CD4-positive, alpha-beta T cell (primary cell): Measurements from ENCODE around the gene CACNB2. TPM values are rescaled to one million over a fixed set of nuclear protein-coding genes. Genes with fewer than 3 reads are reported as not detected.

Experiments
- ATAC-seq: fragments of 200-7000 bp; cut with Tn5 transposase; one replicate; pipeline ENCODE4 v1.10.0; 2022; ENCODE audit warnings: mild to moderate bottlenecking; ENCODE audit not compliant: poor library complexity
- CTCF ChIA-PET: fragments of 350-600 bp; sonication (Branson Sonifier 250); formaldehyde crosslinking; loops from one replicate; lab custom pipeline; 2021; ENCODE audit warnings: antibody characterized with exemption, inconsistent platforms; lab: Charles Lee
- POLR2A ChIA-PET: fragments of 350-600 bp; sonication (Branson Sonifier 250); formaldehyde crosslinking; loops from one replicate; lab custom pipeline; 2021; ENCODE audit warnings: antibody characterized with exemption, inconsistent platforms; lab: Charles Lee
- DNase-seq, 14 experiments: peaks; one replicate each; pipeline ENCODE4 v3.0.0-alpha.2; 2013 to 2020; ENCODE audit warnings: mixed read lengths in 2 of 14
- H3K27ac ChIP-seq, 2 donors: one replicate each; pipeline versions ENCODE4 v1.5.1 to v1.7.0; 2013; ENCODE audit warnings: low read length in 2 of 2, low read depth in 1 of 2, mild to moderate bottlenecking in 1 of 2
- H3K27me3 ChIP-seq, 2 experiments: 1 replicate in 1 of 2; 2 replicates in 1 of 2; pipeline versions ENCODE4 v1.6.1 to v1.7.0; 2013; ENCODE audit warnings: low read length in 2 of 2, control low read depth in 1 of 2, mild to moderate bottlenecking in 1 of 2, moderate library complexity in 1 of 2; ENCODE audit not compliant: insufficient read depth in 2 of 2, control insufficient read depth in 1 of 2
- H3K36me3 ChIP-seq: one replicate; pipeline ENCODE4 v1.6.1; 2013; ENCODE audit warnings: low read length, control low read depth; ENCODE audit not compliant: insufficient read depth
- H3K4me1 ChIP-seq: one replicate; pipeline ENCODE4 v1.6.1; 2013; ENCODE audit warnings: low read length, control low read depth; ENCODE audit not compliant: insufficient read depth
- H3K4me3 ChIP-seq: one replicate; pipeline ENCODE4 v1.5.1; 2013; ENCODE audit warnings: mild to moderate bottlenecking, low read length, moderate library complexity
- H3K9me3 ChIP-seq, 2 experiments: 1 replicate in 1 of 2; 2 replicates in 1 of 2; pipeline versions ENCODE4 v1.6.1 to v1.7.0; 2013; ENCODE audit warnings: low read length in 2 of 2, mild to moderate bottlenecking in 2 of 2, control low read depth in 1 of 2, moderate library complexity in 1 of 2; ENCODE audit not compliant: control insufficient read depth in 1 of 2, insufficient read depth in 1 of 2
- H3K27ac Mint-ChIP-seq: one replicate; pipeline ENCODE4 v1.8.0; 2020; ENCODE audit warnings: mixed read lengths
- H3K27me3 Mint-ChIP-seq: one replicate; pipeline ENCODE4 v1.8.0; 2021; ENCODE audit warnings: mixed read lengths
- H3K36me3 Mint-ChIP-seq: one replicate; pipeline ENCODE4 v1.8.0; 2021; ENCODE audit warnings: low read depth, mixed read lengths
- H3K4me1 Mint-ChIP-seq: one replicate; pipeline ENCODE4 v1.8.0; 2021; ENCODE audit warnings: low read depth, mixed read lengths
- H3K4me3 Mint-ChIP-seq: one replicate; pipeline ENCODE4 v1.8.0; 2020; ENCODE audit warnings: mild to moderate bottlenecking, mixed read lengths
- H3K9me3 Mint-ChIP-seq: one replicate; pipeline ENCODE4 v1.8.0; 2020; ENCODE audit warnings: mixed read lengths
- CTCF ChIP-seq: fragments of 200-600 bp; IDR thresholded peaks from one replicate; pipeline ENCODE4 v1.8.0; 2022; ENCODE audit warnings: antibody characterized with exemption, mild to moderate bottlenecking
- intact Hi-C, 2 experiments: fragments of 100-400 bp; cut with DNase I in 1 of 2; cut with micrococcal nuclease in 1 of 2; formaldehyde crosslinking; loops; one replicate each; pipeline versions ENCODE4 v1.15.1 to v1.9.0; 2023 to 2025; cut with DNase I, micrococcal nuclease
- total RNA-seq, 174 experiments: library from RNA in 2 of 174; stranded (reverse) in 2 of 174; gene quantifications; one replicate each; pipeline ENCODE4 v1.2.3 and lab custom pipeline; 2021 to 2026

The CACNB2 gene
- total RNA-seq, 2 experiments from 2014 or later, result 0.34 TPM; not detected in 1

- Mint-ChIP-seq H3K36me3 (no peaks in the 10 kb centered on the region), H3K4me1 (no peaks in the 10 kb centered on the region), H3K27ac (no peak overlapping the region), H3K27me3 (peaks cover 10% of the 10 kb centered on the region), H3K4me3 (no peak overlapping the region), H3K9me3 (no peaks in the 10 kb centered on the region)
- ChIA-PET POLR2A (no interaction called here), CTCF (no interaction called here)
- Histone ChIP-seq H3K27ac (no peak overlapping the region), H3K4me3 (no peak overlapping the region), H3K27me3 (no peaks in the 10 kb centered on the region), H3K4me1 (no peaks in the 10 kb centered on the region), H3K36me3 (no peaks in the 10 kb centered on the region), H3K9me3 (no peaks in the 10 kb centered on the region)
- ATAC-seq (no peak), DNase-seq (no peak)
- intact Hi-C loops, result no loop called here
- TF ChIP-seq CTCF, result no peak
Measured at GRCh38 chr10:18233775-18234174, 93.6 kb downstream of the CACNB2 start.

- Histone ChIP-seq H3K36me3 (no peaks in the 10 kb centered on the region), H3K27ac (no peak overlapping the region), H3K4me1 (no peaks in the 10 kb centered on the region), H3K4me3 (no peak overlapping the region), H3K9me3 (no peaks in the 10 kb centered on the region), H3K27me3 (no peaks in the 10 kb centered on the region)
- H3K4me3 Mint-ChIP-seq, result no peak overlapping the region
- intact Hi-C loops, result loop anchor here in 1 of 2 experiments (5.0 kb wide), 1 partner anchor 628 kb away; no protein-coding TSS in a partner anchor
- H3K36me3 Mint-ChIP-seq, result no peaks in the 10 kb centered on the region
- H3K4me1 Mint-ChIP-seq, result no peaks in the 10 kb centered on the region
- POLR2A ChIA-PET, result no interaction called here
- H3K9me3 Mint-ChIP-seq, result no peaks in the 10 kb centered on the region
- H3K27me3 Mint-ChIP-seq, result peaks cover 10% of the 10 kb centered on the region
- no peak for DNase-seq
- CTCF ChIA-PET, result no interaction called here
- no peak overlapping the region for H3K27ac Mint-ChIP-seq
- ATAC-seq, result no peak
- no peak for TF ChIP-seq CTCF
Measured at GRCh38 chr10:18235477-18235876, 95.3 kb downstream of the CACNB2 start.

GRCh38 chr10:18236756-18237155, 96.5 kb downstream of the CACNB2 start:
- Mint-ChIP-seq H3K27me3 (peaks cover 10% of the 10 kb centered on the region), H3K4me1 (no peaks in the 10 kb centered on the region), H3K36me3 (no peaks in the 10 kb centered on the region), H3K9me3 (no peaks in the 10 kb centered on the region), H3K27ac (no peak overlapping the region), H3K4me3 (no peak overlapping the region)
- TF ChIP-seq CTCF, result no peak
- ChIA-PET CTCF (no interaction called here), POLR2A (no interaction called here)
- intact Hi-C loops, result loop anchor here in 1 of 2 experiments (5.0 kb wide), 1 partner anchor 629 kb away; no protein-coding TSS in a partner anchor
- Histone ChIP-seq H3K4me1 (no peaks in the 10 kb centered on the region), H3K4me3 (no peak overlapping the region), H3K36me3 (no peaks in the 10 kb centered on the region), H3K27me3 (no peaks in the 10 kb centered on the region), H3K27ac (no peak overlapping the region), H3K9me3 (no peaks in the 10 kb centered on the region)
- DNase-seq (no peak), ATAC-seq (no peak)
